GM20000 (cell line): ENCODE results near the gene C9orf152.
"Not testable (repeated sequence)": the region's sequence is repeated elsewhere in the genome, so short reads cannot be mapped to it uniquely, and the experiment has no call there.

Experiments
- DNase-seq: peaks from one replicate; pipeline ENCODE4 v3.0.0; 2012; ENCODE audit warnings: low spot score
- TF ChIP-seq, protein P1 (sequence below): IDR thresholded peaks from 2 replicates; pipeline ENCODE4 v1.5.1; 2012; ENCODE audit warnings: mild to moderate bottlenecking, control low read depth; ENCODE audit errors: extremely low read depth, missing control alignments

The C9orf152 gene

DNA sequence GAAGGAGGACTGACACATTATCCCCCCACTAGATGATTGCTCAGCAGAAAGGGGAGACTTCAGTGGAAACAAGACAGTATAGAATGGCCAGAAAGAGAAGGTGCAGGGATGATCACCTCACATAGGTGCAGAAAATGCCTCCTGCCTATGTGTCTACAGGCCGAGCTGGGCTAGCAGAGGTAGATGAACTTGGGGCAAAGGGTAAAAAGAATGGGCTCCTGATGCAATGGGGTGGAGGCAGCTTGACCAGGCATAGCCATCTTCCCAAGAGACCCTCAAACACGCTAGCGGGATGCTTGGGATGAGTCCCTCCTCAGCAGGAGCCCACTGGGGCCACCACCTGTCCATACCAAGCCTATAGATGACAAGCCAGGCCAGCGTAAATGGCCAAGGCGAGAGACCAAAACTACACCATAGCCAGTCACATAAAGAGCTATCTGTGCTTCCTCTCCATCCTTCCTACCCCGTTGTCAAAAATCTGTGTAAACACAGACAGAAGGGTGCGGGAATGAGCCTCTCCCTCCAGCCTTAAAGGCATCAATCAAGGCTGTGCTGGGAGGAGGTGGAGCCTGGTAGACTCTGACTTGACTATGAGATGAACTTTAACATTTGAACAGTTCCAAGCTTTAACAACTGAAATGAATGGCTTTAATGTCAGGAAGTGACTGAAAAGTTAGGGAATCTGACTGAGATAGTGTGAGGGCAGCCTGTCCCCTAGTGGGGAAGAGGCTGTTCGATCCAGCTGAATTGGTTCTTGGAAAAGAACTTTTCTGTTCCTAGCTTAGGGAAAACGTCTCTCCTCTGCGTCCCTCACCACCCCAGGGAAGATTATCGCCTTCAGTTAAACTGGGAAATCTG lies 10.4 kb downstream of the C9orf152 start:
- DNase-seq = no peak
- TF ChIP-seq, protein P1, sequence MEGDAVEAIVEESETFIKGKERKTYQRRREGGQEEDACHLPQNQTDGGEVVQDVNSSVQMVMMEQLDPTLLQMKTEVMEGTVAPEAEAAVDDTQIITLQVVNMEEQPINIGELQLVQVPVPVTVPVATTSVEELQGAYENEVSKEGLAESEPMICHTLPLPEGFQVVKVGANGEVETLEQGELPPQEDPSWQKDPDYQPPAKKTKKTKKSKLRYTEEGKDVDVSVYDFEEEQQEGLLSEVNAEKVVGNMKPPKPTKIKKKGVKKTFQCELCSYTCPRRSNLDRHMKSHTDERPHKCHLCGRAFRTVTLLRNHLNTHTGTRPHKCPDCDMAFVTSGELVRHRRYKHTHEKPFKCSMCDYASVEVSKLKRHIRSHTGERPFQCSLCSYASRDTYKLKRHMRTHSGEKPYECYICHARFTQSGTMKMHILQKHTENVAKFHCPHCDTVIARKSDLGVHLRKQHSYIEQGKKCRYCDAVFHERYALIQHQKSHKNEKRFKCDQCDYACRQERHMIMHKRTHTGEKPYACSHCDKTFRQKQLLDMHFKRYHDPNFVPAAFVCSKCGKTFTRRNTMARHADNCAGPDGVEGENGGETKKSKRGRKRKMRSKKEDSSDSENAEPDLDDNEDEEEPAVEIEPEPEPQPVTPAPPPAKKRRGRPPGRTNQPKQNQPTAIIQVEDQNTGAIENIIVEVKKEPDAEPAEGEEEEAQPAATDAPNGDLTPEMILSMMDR = no peak

DNA sequence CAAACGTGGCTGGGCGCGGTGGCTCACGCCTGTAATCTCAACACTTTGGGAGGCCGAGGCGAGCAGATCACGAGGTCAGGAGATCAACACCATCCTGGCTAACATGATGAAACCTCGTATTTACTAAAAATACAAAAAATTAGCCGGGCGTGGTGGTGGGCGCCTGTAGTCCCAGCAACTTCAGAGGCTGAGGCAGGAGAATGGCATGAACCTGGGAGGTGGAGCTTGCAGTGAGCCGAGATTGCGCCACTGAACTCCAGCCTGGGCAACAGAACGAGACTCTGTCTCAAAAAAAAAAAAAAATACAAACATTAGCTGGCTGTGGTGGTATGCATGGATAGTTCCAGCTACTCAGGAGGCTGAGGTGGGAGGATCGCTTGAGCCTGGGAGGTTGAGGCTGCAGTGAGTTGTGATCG lies 11.9 kb downstream of the C9orf152 start:
- not testable (repeated sequence) for DNase-seq

DNA sequence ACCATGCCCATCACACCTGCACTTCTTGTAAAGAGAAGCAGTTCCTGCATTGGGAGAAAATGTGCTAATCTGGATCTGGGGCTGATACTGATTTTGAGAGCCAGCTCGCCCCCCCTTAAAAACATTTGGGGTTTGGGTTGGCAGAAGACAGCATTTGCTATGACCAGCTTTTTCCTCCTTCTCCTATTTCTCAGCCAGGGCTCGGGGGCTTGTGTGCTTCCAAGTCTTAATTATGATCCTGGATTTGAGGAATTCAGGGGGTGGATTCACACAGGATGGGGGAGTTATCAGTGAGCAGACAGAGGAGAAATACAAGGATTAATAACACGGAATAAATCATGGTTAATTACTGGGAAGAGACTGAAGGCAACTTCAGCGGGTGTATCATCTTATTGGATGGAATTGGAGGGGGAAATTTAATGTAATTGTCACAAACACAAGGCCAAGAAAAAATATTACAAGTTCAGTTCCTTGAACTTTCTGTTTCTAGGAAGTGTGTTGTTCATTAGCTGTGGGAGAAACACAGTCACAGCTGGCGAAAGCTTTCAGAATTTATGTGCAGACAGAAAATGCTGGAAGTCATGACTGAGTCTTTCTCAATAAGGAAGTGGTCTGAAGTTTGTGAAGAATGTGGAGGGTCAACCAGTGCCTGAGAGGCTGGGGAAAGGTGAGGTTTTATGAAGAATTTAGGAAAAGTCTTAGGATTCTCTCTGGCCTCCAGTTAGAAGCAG lies 15.3 kb downstream of the C9orf152 start:
- no peak for DNase-seq
- TF ChIP-seq, protein P1 = no peak

DNA sequence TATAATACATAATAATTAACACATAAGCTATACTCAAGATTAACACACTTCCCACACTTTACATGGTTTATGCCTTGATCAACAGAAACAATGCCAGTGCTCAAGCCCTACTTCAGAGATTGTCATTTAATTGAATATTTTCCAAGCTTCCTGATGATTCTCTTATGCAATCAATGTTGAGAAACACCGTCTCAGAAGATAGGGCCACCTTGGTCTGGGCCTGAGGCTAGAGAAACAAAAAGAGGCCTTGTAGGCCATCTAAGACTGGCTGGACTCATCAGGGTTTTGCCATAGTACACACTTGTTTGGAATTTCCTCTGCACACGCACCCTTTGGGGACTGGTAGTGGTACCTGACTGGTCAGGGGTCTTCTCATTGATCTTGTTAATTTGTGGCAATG lies 16.3 kb downstream of the C9orf152 start:
- TF ChIP-seq, protein P1 = no peak
- DNase-seq = no peak

DNA sequence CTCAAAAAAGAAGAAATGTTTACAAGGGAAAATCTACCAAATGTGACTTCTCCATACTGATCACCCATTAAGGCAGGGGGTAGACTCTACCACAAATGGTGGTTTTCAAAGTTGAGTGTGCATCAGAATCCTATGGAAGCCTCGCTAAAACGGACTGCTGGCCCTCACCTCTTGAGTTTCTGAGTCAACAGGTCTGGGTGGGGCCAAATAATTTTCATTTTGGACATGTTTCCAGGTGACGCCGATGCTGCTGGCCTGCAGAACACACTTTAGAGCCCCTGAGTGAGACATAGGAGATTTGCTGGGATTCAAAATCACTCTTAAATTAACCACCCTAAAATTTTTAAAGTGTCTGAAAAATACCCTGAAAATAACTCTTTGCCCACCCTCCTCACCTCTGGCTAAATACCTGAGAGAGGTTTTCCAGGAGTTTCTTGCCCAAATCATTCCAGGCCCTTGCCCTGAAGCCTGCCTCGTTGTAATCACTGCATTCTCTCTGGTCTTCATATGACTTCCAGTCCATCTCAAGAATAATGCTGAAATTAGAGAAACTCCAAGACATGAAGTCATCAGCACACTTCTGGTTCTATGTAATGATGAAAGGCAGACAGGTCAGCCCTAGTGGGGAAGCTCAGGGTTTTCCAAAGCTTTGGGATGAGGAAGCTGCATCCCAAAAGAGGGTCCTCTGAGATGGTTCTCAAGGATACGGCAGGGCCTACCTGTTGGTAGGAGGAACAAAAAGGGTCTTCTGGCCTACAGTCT lies 18.2 kb downstream of the C9orf152 start:
- TF ChIP-seq, protein P1 = no peak
- no peak for DNase-seq

DNA sequence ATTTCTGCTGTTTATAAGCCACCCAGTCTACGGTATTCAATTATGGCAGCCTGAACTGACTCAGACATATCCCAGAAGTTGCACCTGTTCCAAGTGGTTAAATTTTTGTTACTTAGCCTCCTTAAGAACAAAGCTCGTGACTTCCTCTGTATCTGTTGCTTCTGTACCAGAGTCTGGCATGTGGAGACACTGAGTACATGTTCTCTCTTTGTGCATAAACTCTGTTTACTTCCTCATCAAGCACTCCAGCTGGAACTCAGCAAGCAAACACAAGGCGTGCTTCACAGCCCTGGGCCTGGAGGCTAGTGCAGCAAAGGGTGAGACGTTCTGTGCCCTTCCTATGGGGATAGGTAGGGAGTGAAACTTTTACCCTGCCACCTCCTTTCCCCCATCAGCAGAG lies 19.0 kb downstream of the C9orf152 start:
- TF ChIP-seq, protein P1 = no peak
- DNase-seq = no peak

DNA sequence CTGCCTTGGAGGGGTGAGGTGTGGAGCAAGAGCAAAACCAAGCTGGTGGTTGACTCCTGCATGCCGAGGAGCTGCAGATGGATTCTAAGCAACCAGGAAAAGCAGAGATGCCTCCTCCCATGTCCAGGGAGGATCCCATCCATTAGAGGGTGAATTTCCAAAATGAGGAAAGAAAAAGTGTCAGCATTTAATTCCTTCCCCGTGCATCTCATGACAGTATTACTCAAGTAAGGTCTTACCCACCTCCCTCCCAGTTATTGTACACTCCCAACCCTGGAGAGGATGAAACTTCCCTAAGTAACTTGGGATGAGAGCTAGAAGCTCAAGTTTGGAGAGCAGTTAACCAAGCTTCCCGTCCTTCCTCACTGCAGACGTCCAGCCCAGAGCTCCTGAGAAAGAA lies 19.9 kb downstream of the C9orf152 start:
- no peak for DNase-seq
- TF ChIP-seq, protein P1 = no peak
